Smooth muscle cell (in vitro differentiated cells): ENCODE measurements around the gene ZBTB18. TPM values are rescaled to one million over a fixed set of nuclear protein-coding genes. Genes with fewer than 3 reads are reported as not detected.

ENCODE experiments used
- DNase-seq: peaks from one replicate; lab custom pipeline; 2025; ENCODE audit not compliant: unreplicated experiment; lab: John Stamatoyannopoulos, UW
- H2AFZ ChIP-seq: fragments of 200-600 bp; sonication (generic); 2 replicates; pipeline ENCODE4 v1.6.0; 2016; ENCODE audit warnings: antibody characterized with exemption, low read depth, mild to moderate bottlenecking
- H3F3A ChIP-seq: fragments of 200-600 bp; sonication (generic); 2 replicates; pipeline ENCODE4 v1.6.0; 2017; ENCODE audit warnings: antibody characterized with exemption, low read depth
- H3K27ac ChIP-seq: fragments of 200-600 bp; sonication (generic); 2 replicates; pipeline ENCODE4 v1.5.1; 2016; ENCODE audit warnings: low read depth, mild to moderate bottlenecking
- H3K27me3 ChIP-seq: fragments of 200-600 bp; sonication (generic); 2 replicates; pipeline ENCODE4 v1.6.1; 2016; ENCODE audit warnings: low read depth, mild to moderate bottlenecking
- H3K36me3 ChIP-seq: fragments of 200-600 bp; sonication (generic); 2 replicates; pipeline ENCODE4 v1.5.1; 2016; ENCODE audit warnings: low read depth
- H3K4me1 ChIP-seq: fragments of 200-600 bp; sonication (generic); 2 replicates; pipeline ENCODE4 v1.5.1; 2016; ENCODE audit warnings: low read depth
- H3K4me2 ChIP-seq: fragments of 200-600 bp; sonication (generic); 2 replicates; pipeline ENCODE4 v1.6.0; 2016; ENCODE audit warnings: mild to moderate bottlenecking
- H3K4me3 ChIP-seq: fragments of 200-600 bp; sonication (generic); 2 replicates; pipeline ENCODE4 v1.5.1; 2016; ENCODE audit warnings: mild to moderate bottlenecking
- H3K79me2 ChIP-seq: fragments of 200-600 bp; sonication (generic); 2 replicates; pipeline ENCODE4 v1.6.0; 2016; ENCODE audit warnings: low read depth, mild to moderate bottlenecking
- H3K9ac ChIP-seq: fragments of 200-600 bp; sonication (generic); 2 replicates; pipeline ENCODE4 v1.6.0; 2016; ENCODE audit warnings: low read depth
- H3K9me3 ChIP-seq: fragments of 200-600 bp; sonication (generic); replicated peaks from 2 replicates; pipeline ENCODE4 v1.5.1; 2016; ENCODE audit warnings: low read depth
- H4K20me1 ChIP-seq: fragments of 200-600 bp; sonication (generic); 2 replicates; pipeline ENCODE4 v1.6.0; 2016; ENCODE audit warnings: low read depth
- WGBS: methylation state at CpG from one replicate; pipeline ENCODE4 v1.1.7; 2016; ENCODE audit warnings: low lambda C conversion rate; 5-methylcytosine and 5-hydroxymethylcytosine counted together
- polyA plus RNA-seq: library from polyadenylated mRNA; unstranded; fragments of >200 nt; fragmentation: Nextera tagmentation; extraction: Ambion mirVana; gene quantifications from 2 replicates; pipeline ENCODE4 v1.2.1, GENCODE V29; 2016
- total RNA-seq: library from RNA; depleted of rRNA; stranded (reverse); fragments of >200 nt; gene quantifications from 2 replicates; pipeline ENCODE4 v1.2.3, GENCODE V29; 2014
- TF ChIP-seq, protein P1 (sequence below): fragments of 200-600 bp; sonication (generic); IDR thresholded peaks from 2 replicates; pipeline ENCODE4 v1.5.1; 2017; ENCODE audit warnings: borderline replicate concordance, mild to moderate bottlenecking, antibody characterized with exemption; ENCODE audit not compliant: insufficient read depth, poor library complexity, severe bottlenecking

Gene ZBTB18
- total and polyA plus RNA-seq, 2 experiments from 2014 or later, result 0.29 to 4.6 TPM

DNA sequence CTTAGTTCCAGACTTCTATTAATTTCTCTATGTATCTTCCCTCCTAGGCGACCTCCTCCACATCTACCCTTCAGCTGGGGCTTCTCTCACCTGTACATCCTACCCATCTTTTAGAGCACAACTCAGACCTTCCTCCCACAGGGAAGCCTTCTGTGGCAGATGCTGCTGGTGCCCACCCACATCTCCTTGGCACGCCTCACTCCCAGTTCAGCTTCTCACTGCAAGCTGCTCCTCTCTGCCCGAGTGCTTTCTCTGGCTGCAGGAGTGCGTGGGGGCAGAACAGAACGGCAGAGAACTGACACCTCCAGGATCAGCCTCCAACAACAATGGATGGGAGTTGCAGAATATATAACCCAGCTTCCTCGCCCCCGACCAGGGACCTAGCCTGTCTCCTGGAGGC lies 36.5 kb downstream of the ZBTB18 start:
- TF ChIP-seq, protein P1, sequence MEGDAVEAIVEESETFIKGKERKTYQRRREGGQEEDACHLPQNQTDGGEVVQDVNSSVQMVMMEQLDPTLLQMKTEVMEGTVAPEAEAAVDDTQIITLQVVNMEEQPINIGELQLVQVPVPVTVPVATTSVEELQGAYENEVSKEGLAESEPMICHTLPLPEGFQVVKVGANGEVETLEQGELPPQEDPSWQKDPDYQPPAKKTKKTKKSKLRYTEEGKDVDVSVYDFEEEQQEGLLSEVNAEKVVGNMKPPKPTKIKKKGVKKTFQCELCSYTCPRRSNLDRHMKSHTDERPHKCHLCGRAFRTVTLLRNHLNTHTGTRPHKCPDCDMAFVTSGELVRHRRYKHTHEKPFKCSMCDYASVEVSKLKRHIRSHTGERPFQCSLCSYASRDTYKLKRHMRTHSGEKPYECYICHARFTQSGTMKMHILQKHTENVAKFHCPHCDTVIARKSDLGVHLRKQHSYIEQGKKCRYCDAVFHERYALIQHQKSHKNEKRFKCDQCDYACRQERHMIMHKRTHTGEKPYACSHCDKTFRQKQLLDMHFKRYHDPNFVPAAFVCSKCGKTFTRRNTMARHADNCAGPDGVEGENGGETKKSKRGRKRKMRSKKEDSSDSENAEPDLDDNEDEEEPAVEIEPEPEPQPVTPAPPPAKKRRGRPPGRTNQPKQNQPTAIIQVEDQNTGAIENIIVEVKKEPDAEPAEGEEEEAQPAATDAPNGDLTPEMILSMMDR, result no peak
- Histone ChIP-seq H3K79me2 (no peaks in the 10 kb centered on the region), H3K9me3 (no peaks in the 10 kb centered on the region), H3K36me3 (no peaks in the 10 kb centered on the region), H3K27me3 (peaks cover 9% of the 10 kb centered on the region), H3K27ac (no peak overlapping the region), H2AFZ (no peak overlapping the region), H3K4me2 (no peak overlapping the region), H3F3A (no peaks in the 10 kb centered on the region), H4K20me1 (no peaks in the 10 kb centered on the region), H3K4me3 (no peak overlapping the region), H3K9ac (no peak overlapping the region), H3K4me1 (no peaks in the 10 kb centered on the region)
- no peak for DNase-seq
- WGBS, result 75% methylated on average over 7 of the region's 7 CpGs

DNA sequence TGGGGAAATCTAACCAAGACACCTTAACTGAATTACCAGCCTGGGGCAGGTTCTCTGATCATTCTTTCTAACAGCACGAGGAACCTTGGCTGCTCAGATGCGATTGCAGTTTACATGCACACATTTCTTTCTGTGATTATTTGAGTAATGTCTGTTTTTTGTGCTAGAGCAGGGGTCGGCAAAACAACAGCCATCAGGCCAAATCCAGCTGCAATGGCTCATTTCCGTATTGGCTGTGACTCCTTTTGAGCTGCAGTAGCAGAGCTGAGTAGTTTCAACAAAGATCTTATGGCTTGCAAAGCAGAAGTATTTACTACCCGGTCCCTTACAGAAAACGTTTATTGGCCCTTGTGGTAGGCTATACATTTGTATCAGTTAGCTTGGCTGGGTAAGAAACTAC lies 37.1 kb downstream of the ZBTB18 start:
- no peak for DNase-seq
- Histone ChIP-seq H3K9me3 (no peaks in the 10 kb centered on the region), H3K27ac (no peak overlapping the region), H3K36me3 (no peaks in the 10 kb centered on the region), H3K9ac (no peak overlapping the region), H3K27me3 (peaks cover 12% of the 10 kb centered on the region), H3K4me3 (no peak overlapping the region), H2AFZ (no peak overlapping the region), H3F3A (no peaks in the 10 kb centered on the region), H3K4me1 (no peaks in the 10 kb centered on the region), H3K79me2 (no peaks in the 10 kb centered on the region), H3K4me2 (no peak overlapping the region), H4K20me1 (no peaks in the 10 kb centered on the region)
- 81% methylated on average over 6 of the region's 6 CpGs for WGBS
- TF ChIP-seq, protein P1, result no peak

- Histone ChIP-seq H3K4me1 (no peaks in the 10 kb centered on the region), H2AFZ (no peak overlapping the region), H3F3A (no peaks in the 10 kb centered on the region), H3K27ac (no peak overlapping the region), H3K9me3 (no peaks in the 10 kb centered on the region), H4K20me1 (no peaks in the 10 kb centered on the region), H3K36me3 (no peaks in the 10 kb centered on the region), H3K4me2 (no peak overlapping the region), H3K79me2 (no peaks in the 10 kb centered on the region), H3K4me3 (no peak overlapping the region), H3K27me3 (peaks cover 18% of the 10 kb centered on the region), H3K9ac (no peak overlapping the region)
- WGBS, result 53% methylated on average over 8 of the region's 8 CpGs
- TF ChIP-seq, protein P1, result no peak
- DNase-seq, result no peak
Observed at GRCh38 chr1:244089561-244089960, 38.5 kb downstream of the ZBTB18 start.

- Histone ChIP-seq H3K9me3 (no peaks in the 10 kb centered on the region), H3K4me2 (no peak overlapping the region), H3K9ac (no peak overlapping the region), H3K36me3 (no peaks in the 10 kb centered on the region), H3K4me3 (no peak overlapping the region), H4K20me1 (no peaks in the 10 kb centered on the region), H3F3A (no peaks in the 10 kb centered on the region), H3K27ac (no peak overlapping the region), H3K27me3 (peaks cover 18% of the 10 kb centered on the region), H3K4me1 (no peaks in the 10 kb centered on the region), H2AFZ (no peak overlapping the region), H3K79me2 (no peaks in the 10 kb centered on the region)
- DNase-seq, result no peak
- TF ChIP-seq, protein P1, result no peak
- WGBS, result 81% methylated on average over 3 of the region's 3 CpGs
Observed at GRCh38 chr1:244090645-244091044, 39.6 kb downstream of the ZBTB18 start.
